Measurements from ENCODE around the gene UCN2. TPM values are rescaled to one million over a fixed set of nuclear protein-coding genes. Genes with fewer than 3 reads are reported as not detected.

Gene UCN2
- total and polyA plus RNA-seq, 4 donors: 0.07 to 0.18 (median 0.16) TPM; not detected in 1

DNA sequence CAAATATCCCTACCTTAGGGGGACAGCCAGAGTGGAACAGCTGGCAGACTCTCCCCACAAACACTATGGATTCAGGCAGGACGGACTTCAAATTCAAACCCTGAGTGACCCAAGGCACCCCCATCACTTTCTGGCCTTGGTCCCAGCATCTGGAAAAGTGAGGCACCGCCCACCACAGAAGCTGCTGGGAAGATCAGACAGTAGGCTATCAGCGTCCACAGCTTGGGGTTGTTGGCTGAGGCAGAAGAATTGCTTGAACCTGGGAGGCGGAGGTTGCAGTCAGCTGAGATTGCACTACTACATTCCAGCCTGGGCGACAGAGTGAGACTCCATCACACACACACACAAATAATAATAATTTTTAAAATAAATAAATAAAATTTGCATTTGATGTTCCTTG is 15.5 kb downstream of the UCN2 start:
- ATAC-seq (ENCODE audit: insufficient read depth, low FRiP score): no peak
- no peak overlapping the region for H3K27ac ChIP-seq (ENCODE audit: low read depth in 1 of 2, low read length in 1 of 2)
- no peaks in the 10 kb centered on the region for H3K9me3 ChIP-seq (ENCODE audit: control insufficient read depth in 4 of 4, insufficient read depth in 3 of 4, low read length in 3 of 4)
- H3K4me1 ChIP-seq (ENCODE audit: control insufficient read depth in 5 of 5, insufficient read depth in 5 of 5, low read length in 5 of 5): peaks cover 0 to 7% (median 0%) of the 10 kb centered on the region in 5 donors
- H3K36me3 ChIP-seq (ENCODE audit: control insufficient read depth in 4 of 4, insufficient read depth in 4 of 4, low read length in 4 of 4): peaks cover 0 to 3% (median under 1%) of the 10 kb centered on the region in 4 donors
- no peak overlapping the region for H3K9ac ChIP-seq (ENCODE audit: insufficient read depth in 1 of 2, low read length in 2 of 2)
- H3K27me3 ChIP-seq (ENCODE audit: control insufficient read depth in 3 of 3, insufficient read depth in 3 of 3, low read length in 2 of 3): no peaks in the 10 kb centered on the region
- DNase-seq: peak in 1 of 3 donors; percentile 35
- WGBS, 2 donors: 85 to 96% methylated on average over 5 of the region's 5 CpGs
- TF ChIP-seq CTCF (IDR thresholded peaks at IDR 0.05; ENCODE audit: control extremely low read depth, extremely low read depth): no peak
- no peak overlapping the region for H3K4me3 ChIP-seq

GRCh38 chr3:48546203-48546829 is 17.3 kb downstream of the UCN2 start:
- TF ChIP-seq CTCF (IDR thresholded peaks at IDR 0.05; ENCODE audit: control extremely low read depth, extremely low read depth): no peak
- Histone ChIP-seq H3K27ac (ENCODE audit: low read depth in 1 of 2, low read length in 1 of 2) (no peak overlapping the region), H3K36me3 (ENCODE audit: control insufficient read depth in 4 of 4, insufficient read depth in 4 of 4, low read length in 4 of 4) (peaks cover 0 to 3% (median under 1%) of the 10 kb centered on the region in 4 donors), H3K9ac (ENCODE audit: insufficient read depth in 1 of 2, low read length in 2 of 2) (no peak overlapping the region), H3K4me1 (ENCODE audit: control insufficient read depth in 5 of 5, insufficient read depth in 5 of 5, low read length in 5 of 5) (peaks cover 0 to 1% (median 0%) of the 10 kb centered on the region in 5 donors), H3K9me3 (ENCODE audit: control insufficient read depth in 4 of 4, insufficient read depth in 3 of 4, low read length in 3 of 4) (no peaks in the 10 kb centered on the region), H3K4me3 (no peak overlapping the region), H3K27me3 (ENCODE audit: control insufficient read depth in 3 of 3, insufficient read depth in 3 of 3, low read length in 2 of 3) (no peaks in the 10 kb centered on the region)
- DNase-seq: peak; percentile 48 to 69 (median 63)
- 78 to 82% methylated on average over 4 of the region's 4 CpGs for WGBS, 2 donors
- ATAC-seq (ENCODE audit: insufficient read depth, low FRiP score): no peak

- Histone ChIP-seq H3K36me3 (ENCODE audit: control insufficient read depth in 4 of 4, insufficient read depth in 4 of 4, low read length in 4 of 4) (peaks cover 0 to 3% (median under 1%) of the 10 kb centered on the region in 4 donors), H3K27ac (ENCODE audit: low read depth in 1 of 2, low read length in 1 of 2) (no peak overlapping the region), H3K9ac (ENCODE audit: insufficient read depth in 1 of 2, low read length in 2 of 2) (no peak overlapping the region), H3K9me3 (ENCODE audit: control insufficient read depth in 4 of 4, insufficient read depth in 3 of 4, low read length in 3 of 4) (no peaks in the 10 kb centered on the region), H3K4me3 (no peak overlapping the region), H3K27me3 (ENCODE audit: control insufficient read depth in 3 of 3, insufficient read depth in 3 of 3, low read length in 2 of 3) (no peaks in the 10 kb centered on the region), H3K4me1 (ENCODE audit: control insufficient read depth in 5 of 5, insufficient read depth in 5 of 5, low read length in 5 of 5) (peaks cover 0 to 1% (median 0%) of the 10 kb centered on the region in 5 donors)
- TF ChIP-seq CTCF (IDR thresholded peaks at IDR 0.05; ENCODE audit: control extremely low read depth, extremely low read depth): no peak
- DNase-seq (no peak), ATAC-seq (ENCODE audit: insufficient read depth, low FRiP score) (no peak)
- 69 to 83% methylated on average over 5 of the region's 5 CpGs for WGBS, 2 donors
Measured at GRCh38 chr3:48544141-48544540, 19.4 kb downstream of the UCN2 start.

All from lung (tissue), 12 donors.